Caco-2 (cell line): ENCODE results near the gene SDK2. TPM values are rescaled to one million over a fixed set of nuclear protein-coding genes. Genes with fewer than 3 reads are reported as not detected.

ENCODE experiments used
- BruUV-seq: library from RNA; stranded (reverse); fragments of 400-500 nt; replicated peaks from 2 replicates; lab custom pipeline; 2021; lab: Mats Ljungman, UMichigan
- CTCF ChIA-PET: fragments of 300-600 bp; sonication (Branson Sonifier 250); formaldehyde crosslinking; loops from one replicate; lab custom pipeline; 2022; ENCODE audit warnings: antibody characterized with exemption; lab: Charles Lee
- POLR2A ChIA-PET: fragments of 300-600 bp; sonication (Branson Sonifier 250); formaldehyde crosslinking; loops from one replicate; lab custom pipeline; 2022; ENCODE audit warnings: antibody characterized with exemption; lab: Charles Lee
- DNase-seq, 2 experiments: peaks; one replicate each; pipeline versions ENCODE4 v3.0.0 to v3.0.0-alpha.2; 2020 to 2022
- H3K27me3 ChIP-seq: replicated peaks from 2 replicates; pipeline ENCODE4 v1.6.0; 2011; ENCODE audit warnings: low read length; ENCODE audit not compliant: control insufficient read depth, insufficient read depth
- H3K36me3 ChIP-seq: 2 replicates; pipeline ENCODE4 v1.5.1; 2011; ENCODE audit warnings: low read length; ENCODE audit not compliant: control insufficient read depth, insufficient read depth
- H3K4me1 ChIP-seq: fragments of 250-450 bp; sonication (Bioruptor Pico); 2 replicates; pipeline ENCODE4 v1.5.1; 2020; ENCODE audit warnings: mild to moderate bottlenecking
- H3K4me3 ChIP-seq: 2 replicates; pipeline ENCODE4 v1.5.1; 2011; ENCODE audit warnings: low read depth, mild to moderate bottlenecking, control low read depth, low read length
- H3K9me3 ChIP-seq: fragments of 250-450 bp; sonication (Bioruptor Pico); 2 replicates; pipeline ENCODE4 v1.5.1; 2020; ENCODE audit warnings: mild to moderate bottlenecking, moderate library complexity
- H3K27ac Mint-ChIP-seq: one replicate; pipeline ENCODE4 v1.8.0; 2022; ENCODE audit warnings: mixed read lengths; ENCODE audit not compliant: unreplicated experiment
- H3K27me3 Mint-ChIP-seq: one replicate; pipeline ENCODE4 v1.8.0; 2022; ENCODE audit warnings: mixed read lengths; ENCODE audit not compliant: insufficient read depth, unreplicated experiment
- H3K36me3 Mint-ChIP-seq: one replicate; pipeline ENCODE4 v1.8.0; 2022; ENCODE audit warnings: mild to moderate bottlenecking, mixed read lengths; ENCODE audit not compliant: insufficient read depth, unreplicated experiment
- H3K4me1 Mint-ChIP-seq: one replicate; pipeline ENCODE4 v1.8.0; 2022; ENCODE audit warnings: low read depth, mixed read lengths; ENCODE audit not compliant: unreplicated experiment
- H3K4me3 Mint-ChIP-seq: one replicate; pipeline ENCODE4 v1.8.0; 2022; ENCODE audit warnings: mild to moderate bottlenecking, moderate library complexity, mixed read lengths; ENCODE audit not compliant: unreplicated experiment
- H3K9me3 Mint-ChIP-seq: one replicate; pipeline ENCODE4 v1.8.0; 2022; ENCODE audit warnings: mixed read lengths; ENCODE audit not compliant: unreplicated experiment
- CTCF ChIP-seq, 2 experiments: fragments of 200-600 bp in 1 of 2; IDR thresholded peaks; 1 replicate in 1 of 2; 2 replicates in 1 of 2; pipeline versions ENCODE4 v1.5.1 to v1.8.0; 2011 to 2022; ENCODE audit warnings: antibody characterized with exemption in 1 of 2, control low read depth in 1 of 2, inconsistent platforms in 1 of 2, low read depth in 1 of 2, low read length in 1 of 2, mild to moderate bottlenecking in 1 of 2, moderate library complexity in 1 of 2; ENCODE audit not compliant: insufficient read depth in 1 of 2, severe bottlenecking in 1 of 2, unreplicated experiment in 1 of 2
- intact Hi-C: fragments of 100-400 bp; cut with micrococcal nuclease; formaldehyde crosslinking; loops from one replicate; pipeline ENCODE4 v1.10.0; 2022; ENCODE audit not compliant: unreplicated experiment
- total RNA-seq: library from RNA; stranded (reverse); gene quantifications from 2 replicates; pipeline ENCODE4 v1.2.3, GENCODE V29; 2022

Gene SDK2
- total RNA-seq, 1 experiment from 2014 or later, result 0.09 TPM

DNA sequence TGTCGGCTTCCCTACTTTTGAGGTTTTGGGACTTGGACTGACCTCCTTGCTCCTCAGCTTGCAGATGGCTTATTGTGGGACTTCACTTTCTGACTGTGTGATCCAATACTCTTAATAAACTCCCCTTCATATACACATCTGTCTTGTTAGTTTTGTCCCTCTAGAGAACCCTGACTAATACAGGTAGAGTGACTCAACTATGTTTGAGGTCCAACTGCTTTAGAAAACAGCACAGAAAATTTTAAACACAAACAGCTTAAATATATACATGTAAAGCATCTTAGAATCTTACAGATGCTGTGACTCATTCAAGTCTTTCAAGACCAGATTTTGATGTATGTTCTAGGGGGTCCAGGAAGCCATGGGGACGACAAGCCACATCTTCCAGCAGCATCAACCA is 11.7 kb downstream of the SDK2 start:
- POLR2A ChIA-PET, result no interaction called here
- H3K27ac Mint-ChIP-seq, result no peak overlapping the region
- Histone ChIP-seq H3K4me3 (no peak overlapping the region), H3K9me3 (no peaks in the 10 kb centered on the region), H3K36me3 (no peaks in the 10 kb centered on the region), H3K4me1 (peaks cover 8% of the 10 kb centered on the region; the same call in 1 of the 2 replicates), H3K27me3 (no peaks in the 10 kb centered on the region; the same call in none of the 2 replicates)
- no peaks in the 10 kb centered on the region for H3K4me1 Mint-ChIP-seq
- peaks cover 7% of the 10 kb centered on the region for H3K27me3 Mint-ChIP-seq
- BruUV-seq, result no TSS peak
- CTCF ChIA-PET, result no interaction called here
- intact Hi-C loops, result no loop called here
- no peak overlapping the region for H3K4me3 Mint-ChIP-seq
- no peaks in the 10 kb centered on the region for H3K36me3 Mint-ChIP-seq
- DNase-seq, result no peak
- H3K9me3 Mint-ChIP-seq, result no peaks in the 10 kb centered on the region
- TF ChIP-seq CTCF (IDR thresholded peaks at IDR 0.05; ENCODE audit: insufficient read depth in 1 of 2, low read depth in 1 of 2, low read length in 1 of 2, severe bottlenecking in 1 of 2, unreplicated experiment in 1 of 2), result no peak

DNA sequence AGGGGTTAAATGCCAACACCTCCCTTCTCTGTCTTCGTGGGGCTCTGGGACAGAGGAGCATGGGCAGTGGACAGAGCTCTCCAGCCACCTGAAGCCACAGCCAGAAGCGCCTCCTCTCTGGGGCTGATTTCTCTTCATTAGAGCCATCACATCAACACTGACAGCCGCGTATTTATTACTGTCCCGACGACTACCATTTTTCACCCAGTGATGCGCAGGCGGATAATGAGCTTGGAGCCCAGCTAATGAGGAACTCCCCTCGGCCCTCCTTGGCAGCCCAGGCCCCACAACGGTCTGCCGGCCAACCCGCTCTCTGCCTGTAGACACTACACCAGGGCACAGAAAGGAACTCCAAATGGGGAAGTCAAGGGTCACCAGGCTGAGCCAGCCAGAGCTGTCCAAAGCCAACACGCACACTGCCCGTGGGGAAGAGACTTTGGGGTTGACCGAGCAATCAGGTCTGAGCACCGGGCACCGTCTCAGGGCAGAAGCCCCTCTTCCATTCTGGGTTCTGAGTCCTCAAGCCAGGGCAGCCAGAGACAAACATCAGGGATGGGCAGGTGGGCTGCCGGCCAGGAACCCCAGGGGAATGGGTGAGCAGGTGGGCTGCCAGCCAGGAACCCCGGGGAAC is 13.2 kb downstream of the SDK2 start:
- peaks cover 8% of the 10 kb centered on the region; the same call in 1 of the 2 replicates for H3K4me1 ChIP-seq
- Mint-ChIP-seq H3K27me3 (peaks cover 6% of the 10 kb centered on the region), H3K27ac (no peak overlapping the region), H3K36me3 (no peaks in the 10 kb centered on the region), H3K4me1 (no peaks in the 10 kb centered on the region), H3K9me3 (no peaks in the 10 kb centered on the region), H3K4me3 (no peak overlapping the region)
- H3K27me3 ChIP-seq, result no peaks in the 10 kb centered on the region; the same call in none of the 2 replicates
- POLR2A ChIA-PET, result no interaction called here
- H3K36me3 ChIP-seq, result no peaks in the 10 kb centered on the region
- intact Hi-C loops, result no loop called here
- CTCF ChIA-PET, result interaction anchor here (0.6 kb wide), 1 partner anchor 10 kb away, joined by 3 read pairs; no protein-coding TSS in a partner anchor
- no peaks in the 10 kb centered on the region for H3K9me3 ChIP-seq
- no peak for TF ChIP-seq CTCF (IDR thresholded peaks at IDR 0.05; ENCODE audit: insufficient read depth in 1 of 2, low read depth in 1 of 2, low read length in 1 of 2, severe bottlenecking in 1 of 2, unreplicated experiment in 1 of 2)
- no TSS peak for BruUV-seq
- H3K4me3 ChIP-seq, result no peak overlapping the region
- no peak for DNase-seq

DNA sequence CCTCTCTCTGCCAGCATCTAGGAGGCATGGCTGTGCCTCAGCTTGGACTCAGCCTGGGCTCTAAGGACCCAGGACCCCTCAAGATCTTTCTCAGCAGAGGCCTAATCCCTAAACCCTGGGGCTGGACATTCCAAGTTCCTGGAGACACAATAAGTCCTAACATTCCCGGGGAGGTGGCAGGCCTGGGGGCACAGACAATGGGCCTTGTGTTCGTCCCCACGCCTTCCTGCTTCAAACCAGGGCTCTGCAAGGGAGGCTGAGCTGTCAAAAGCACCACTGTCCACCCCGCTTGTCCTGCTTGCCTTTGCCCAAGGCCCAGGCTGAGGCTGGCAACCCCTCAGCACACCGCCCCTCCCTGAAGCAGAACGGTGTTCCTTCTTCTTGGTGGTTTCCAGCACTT is 13.7 kb downstream of the SDK2 start:
- no peaks in the 10 kb centered on the region for H3K36me3 Mint-ChIP-seq
- no peak for DNase-seq
- POLR2A ChIA-PET, result no interaction called here
- no peaks in the 10 kb centered on the region; the same call in 1 of the 2 replicates for H3K27me3 ChIP-seq
- no peak overlapping the region for H3K4me3 Mint-ChIP-seq
- H3K4me3 ChIP-seq, result no peak overlapping the region
- no peaks in the 10 kb centered on the region for H3K9me3 Mint-ChIP-seq
- TF ChIP-seq CTCF (IDR thresholded peaks at IDR 0.05; ENCODE audit: insufficient read depth in 1 of 2, low read depth in 1 of 2, low read length in 1 of 2, severe bottlenecking in 1 of 2, unreplicated experiment in 1 of 2), result no peak
- H3K4me1 ChIP-seq, result peaks cover 8% of the 10 kb centered on the region; the same call in 1 of the 2 replicates
- H3K27me3 Mint-ChIP-seq, result peaks cover 5% of the 10 kb centered on the region
- H3K9me3 ChIP-seq, result no peaks in the 10 kb centered on the region
- H3K27ac Mint-ChIP-seq, result no peak overlapping the region
- CTCF ChIA-PET, result interaction anchor here (0.6 kb wide), 1 partner anchor 11 kb away, joined by 3 read pairs; no protein-coding TSS in a partner anchor
- intact Hi-C loops, result no loop called here
- H3K36me3 ChIP-seq, result no peaks in the 10 kb centered on the region
- BruUV-seq, result no TSS peak
- no peaks in the 10 kb centered on the region for H3K4me1 Mint-ChIP-seq
